ENCODE results near the gene FCGR2B.
"Not testable (repeated sequence)": the region's sequence is repeated elsewhere in the genome, so short reads cannot be mapped to it uniquely, and the experiment has no call there.

Gene FCGR2B

GRCh38 chr1:161658524-161658923 lies 4.4 kb upstream of the FCGR2B start:
- not testable (repeated sequence) for H3K27ac ChIP-seq (ENCODE audit: low read length); H3K4me1 ChIP-seq (ENCODE audit: control insufficient read depth, low read depth, low read length); H3K27me3 ChIP-seq (ENCODE audit: control insufficient read depth, insufficient read depth, low read length); H3K4me3 ChIP-seq (ENCODE audit: low read length); H3K9me3 ChIP-seq (ENCODE audit: control insufficient read depth, low read depth, low read length); H3K9ac ChIP-seq (ENCODE audit: low read length); H3K36me3 ChIP-seq (ENCODE audit: control insufficient read depth, low read depth, low read length)

DNA sequence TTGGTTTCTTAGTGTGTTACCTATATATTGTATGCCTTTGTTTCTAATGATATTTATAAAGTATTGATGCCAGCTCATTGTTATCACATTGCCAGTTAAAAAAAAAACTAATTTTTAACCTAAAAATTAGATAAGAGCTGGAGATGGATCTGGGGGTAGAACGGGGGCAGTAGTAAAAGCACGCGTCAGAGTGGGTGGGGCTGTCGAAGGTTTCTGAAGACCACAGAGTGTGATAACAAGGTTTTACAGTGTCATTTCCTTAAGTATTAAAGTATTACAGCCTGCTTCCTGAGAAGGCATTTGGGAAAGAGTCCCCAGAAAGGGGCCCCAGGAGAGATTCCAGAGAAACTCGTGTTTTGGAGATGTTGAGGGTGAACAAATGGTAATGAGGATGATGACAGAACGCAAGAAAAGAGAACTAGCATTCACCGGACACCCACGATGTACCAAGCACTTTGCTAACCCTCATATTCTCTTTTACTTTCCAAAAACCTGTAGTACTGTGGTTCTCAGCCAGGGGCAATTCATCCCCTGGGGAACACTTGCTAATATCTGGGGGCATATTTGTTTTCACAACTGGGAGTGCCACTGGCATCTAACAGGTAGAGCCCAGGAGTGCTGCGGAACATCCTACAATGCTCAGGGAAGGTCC lies 1.2 kb upstream of the FCGR2B start:
- H3K4me3 ChIP-seq (ENCODE audit: low read length); H3K27ac ChIP-seq (ENCODE audit: low read length); H3K4me1 ChIP-seq (ENCODE audit: control insufficient read depth, low read depth, low read length); H3K36me3 ChIP-seq (ENCODE audit: control insufficient read depth, low read depth, low read length); H3K9me3 ChIP-seq (ENCODE audit: control insufficient read depth, low read depth, low read length); H3K27me3 ChIP-seq (ENCODE audit: control insufficient read depth, insufficient read depth, low read length); H3K9ac ChIP-seq (ENCODE audit: low read length): not testable (repeated sequence)

DNA sequence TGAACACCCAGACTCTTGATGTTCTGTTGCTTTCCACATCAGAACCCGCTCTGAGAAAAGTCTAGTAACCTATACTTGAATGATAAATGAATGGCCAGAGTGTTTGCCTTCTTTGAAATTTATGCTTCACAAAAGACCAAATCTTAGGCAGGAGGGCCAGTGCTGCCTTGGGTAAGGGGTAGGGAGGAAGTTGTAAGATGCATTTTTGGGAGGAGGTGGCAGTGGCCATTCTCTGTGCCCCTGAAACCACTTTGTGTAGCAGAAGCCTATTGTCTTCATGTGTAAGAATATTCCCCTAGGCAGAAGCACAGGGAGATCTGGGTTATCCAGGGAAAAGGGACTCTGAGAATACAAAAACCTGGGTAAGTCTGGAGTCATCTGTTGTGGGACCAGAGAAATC lies 626 bp downstream of the FCGR2B start:
- not testable (repeated sequence) for H3K4me3 ChIP-seq (ENCODE audit: low read length); H3K9me3 ChIP-seq (ENCODE audit: control insufficient read depth, low read depth, low read length); H3K4me1 ChIP-seq (ENCODE audit: control insufficient read depth, low read depth, low read length); H3K27ac ChIP-seq (ENCODE audit: low read length); H3K9ac ChIP-seq (ENCODE audit: low read length); H3K36me3 ChIP-seq (ENCODE audit: control insufficient read depth, low read depth, low read length); H3K27me3 ChIP-seq (ENCODE audit: control insufficient read depth, insufficient read depth, low read length)

GRCh38 chr1:161664689-161665088 lies 1.7 kb downstream of the FCGR2B start:
- not testable (repeated sequence) for H3K4me1 ChIP-seq (ENCODE audit: control insufficient read depth, low read depth, low read length); H3K27me3 ChIP-seq (ENCODE audit: control insufficient read depth, insufficient read depth, low read length)

DNA sequence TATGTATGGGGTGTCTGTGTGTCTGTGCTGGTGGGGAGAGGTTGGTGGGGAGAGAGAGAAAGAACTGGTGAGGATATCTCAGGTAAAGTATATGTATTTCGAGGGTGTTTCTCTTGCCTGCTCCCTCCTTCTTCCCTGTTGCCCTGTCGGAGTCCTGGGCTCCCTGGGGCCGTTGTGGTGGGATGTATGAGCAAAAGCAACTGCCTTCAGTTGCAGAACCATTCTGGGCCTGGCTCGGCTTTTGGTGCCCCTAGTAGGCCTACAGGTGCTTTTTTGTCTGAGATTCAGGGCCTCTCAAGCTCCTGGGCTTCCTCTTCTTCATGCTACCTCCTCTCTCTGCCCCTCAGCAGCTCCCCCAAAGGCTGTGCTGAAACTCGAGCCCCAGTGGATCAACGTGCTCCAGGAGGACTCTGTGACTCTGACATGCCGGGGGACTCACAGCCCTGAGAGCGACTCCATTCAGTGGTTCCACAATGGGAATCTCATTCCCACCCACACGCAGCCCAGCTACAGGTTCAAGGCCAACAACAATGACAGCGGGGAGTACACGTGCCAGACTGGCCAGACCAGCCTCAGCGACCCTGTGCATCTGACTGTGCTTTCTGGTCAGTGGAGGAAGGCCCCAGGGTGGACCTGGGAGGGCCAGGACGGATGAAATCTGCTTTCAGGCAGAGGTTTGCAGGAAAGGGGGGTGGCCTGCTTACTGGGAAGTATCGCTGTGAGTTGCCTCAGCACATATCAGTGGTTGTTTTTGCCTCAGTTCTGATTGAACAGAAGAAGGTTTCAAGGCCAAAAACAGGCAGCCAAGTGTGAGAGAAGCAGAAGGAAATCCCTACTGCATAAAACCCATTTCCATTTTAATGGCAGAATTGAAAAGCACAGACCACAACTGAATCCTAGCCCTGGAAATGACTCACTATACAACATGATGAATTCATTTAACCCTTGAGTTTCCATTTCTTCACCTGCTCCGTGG lies 8.4 kb downstream of the FCGR2B start:
- not testable (repeated sequence) for H3K27me3 ChIP-seq (ENCODE audit: control insufficient read depth, insufficient read depth, low read length); H3K27ac ChIP-seq (ENCODE audit: low read length)

More at GRCh38 chr1:161664689-161665088, 1.7 kb downstream of the FCGR2B start:
- not testable (repeated sequence) for H3K4me3 ChIP-seq (ENCODE audit: low read length); H3K9ac ChIP-seq (ENCODE audit: low read length); H3K36me3 ChIP-seq (ENCODE audit: control insufficient read depth, low read depth, low read length); H3K27ac ChIP-seq (ENCODE audit: low read length); H3K9me3 ChIP-seq (ENCODE audit: control insufficient read depth, low read depth, low read length)

GRCh38 chr1:161673437-161673836 lies 10.5 kb downstream of the FCGR2B start:
- H3K9ac ChIP-seq (ENCODE audit: low read length); H3K27ac ChIP-seq (ENCODE audit: low read length); H3K27me3 ChIP-seq (ENCODE audit: control insufficient read depth, insufficient read depth, low read length); H3K9me3 ChIP-seq (ENCODE audit: control insufficient read depth, low read depth, low read length); H3K4me3 ChIP-seq (ENCODE audit: low read length); H3K36me3 ChIP-seq (ENCODE audit: control insufficient read depth, low read depth, low read length); H3K4me1 ChIP-seq (ENCODE audit: control insufficient read depth, low read depth, low read length): not testable (repeated sequence)

More for the DNA sequence above, 8.4 kb downstream of the FCGR2B start:
- not testable (repeated sequence) for H3K4me3 ChIP-seq (ENCODE audit: low read length); H3K9ac ChIP-seq (ENCODE audit: low read length); H3K36me3 ChIP-seq (ENCODE audit: control insufficient read depth, low read depth, low read length); H3K9me3 ChIP-seq (ENCODE audit: control insufficient read depth, low read depth, low read length); H3K4me1 ChIP-seq (ENCODE audit: control insufficient read depth, low read depth, low read length)

- H3K9me3 ChIP-seq (ENCODE audit: control insufficient read depth, low read depth, low read length) = not testable (repeated sequence)
Measured at GRCh38 chr1:161674447-161674846, 11.5 kb downstream of the FCGR2B start.

GRCh38 chr1:161674908-161675307 lies 12.0 kb downstream of the FCGR2B start:
- H3K4me1 ChIP-seq (ENCODE audit: control insufficient read depth, low read depth, low read length); H3K36me3 ChIP-seq (ENCODE audit: control insufficient read depth, low read depth, low read length); H3K27ac ChIP-seq (ENCODE audit: low read length); H3K9ac ChIP-seq (ENCODE audit: low read length); H3K4me3 ChIP-seq (ENCODE audit: low read length); H3K27me3 ChIP-seq (ENCODE audit: control insufficient read depth, insufficient read depth, low read length); H3K9me3 ChIP-seq (ENCODE audit: control insufficient read depth, low read depth, low read length): not testable (repeated sequence)

More at GRCh38 chr1:161674447-161674846, 11.5 kb downstream of the FCGR2B start:
- not testable (repeated sequence) for H3K27me3 ChIP-seq (ENCODE audit: control insufficient read depth, insufficient read depth, low read length); H3K4me3 ChIP-seq (ENCODE audit: low read length); H3K9ac ChIP-seq (ENCODE audit: low read length); H3K36me3 ChIP-seq (ENCODE audit: control insufficient read depth, low read depth, low read length); H3K4me1 ChIP-seq (ENCODE audit: control insufficient read depth, low read depth, low read length); H3K27ac ChIP-seq (ENCODE audit: low read length)

DNA sequence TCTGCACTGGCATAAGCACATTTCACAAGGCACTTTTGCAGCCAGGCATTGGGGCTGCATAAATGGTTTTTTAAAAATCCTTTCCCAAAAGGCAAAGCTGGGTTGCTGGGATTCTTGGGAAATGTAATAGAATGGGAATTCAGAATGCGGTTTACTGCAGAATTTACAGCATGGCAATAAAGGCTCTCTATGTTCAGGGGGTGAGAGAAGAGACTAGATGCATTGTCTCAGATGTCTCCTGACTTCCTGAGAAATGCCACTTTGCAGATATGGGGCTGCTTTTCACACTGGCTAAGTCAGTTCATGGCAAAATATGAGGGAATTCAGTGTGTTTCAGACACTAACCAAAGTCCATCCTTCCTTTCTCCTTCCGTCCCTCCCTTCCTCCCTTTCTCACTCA lies 13.5 kb downstream of the FCGR2B start:
- no peaks in the 10 kb centered on the region for H3K27me3 ChIP-seq (ENCODE audit: control insufficient read depth, insufficient read depth, low read length)
- H3K4me3 ChIP-seq (ENCODE audit: low read length) = no peak overlapping the region
- H3K27ac ChIP-seq (ENCODE audit: low read length) = no peak overlapping the region
- H3K9ac ChIP-seq (ENCODE audit: low read length) = no peak overlapping the region
- no peaks in the 10 kb centered on the region for H3K36me3 ChIP-seq (ENCODE audit: control insufficient read depth, low read depth, low read length)
- H3K9me3 ChIP-seq (ENCODE audit: control insufficient read depth, low read depth, low read length) = no peaks in the 10 kb centered on the region
- peaks cover 1% of the 10 kb centered on the region for H3K4me1 ChIP-seq (ENCODE audit: control insufficient read depth, low read depth, low read length)

GRCh38 chr1:161676958-161677689 lies 14.2 kb downstream of the FCGR2B start:
- H3K36me3 ChIP-seq (ENCODE audit: control insufficient read depth, low read depth, low read length) = no peaks in the 10 kb centered on the region
- no peak overlapping the region for H3K9ac ChIP-seq (ENCODE audit: low read length)
- H3K27me3 ChIP-seq (ENCODE audit: control insufficient read depth, insufficient read depth, low read length) = no peaks in the 10 kb centered on the region
- no peak overlapping the region for H3K27ac ChIP-seq (ENCODE audit: low read length)
- no peaks in the 10 kb centered on the region for H3K9me3 ChIP-seq (ENCODE audit: control insufficient read depth, low read depth, low read length)
- H3K4me3 ChIP-seq (ENCODE audit: low read length) = no peak overlapping the region
- H3K4me1 ChIP-seq (ENCODE audit: control insufficient read depth, low read depth, low read length) = no peaks in the 10 kb centered on the region

- H3K36me3 ChIP-seq (ENCODE audit: control insufficient read depth, low read depth, low read length) = no peaks in the 10 kb centered on the region
- H3K4me1 ChIP-seq (ENCODE audit: control insufficient read depth, low read depth, low read length) = no peaks in the 10 kb centered on the region
- no peak overlapping the region for H3K27ac ChIP-seq (ENCODE audit: low read length)
- no peaks in the 10 kb centered on the region for H3K9me3 ChIP-seq (ENCODE audit: control insufficient read depth, low read depth, low read length)
- no peak overlapping the region for H3K4me3 ChIP-seq (ENCODE audit: low read length)
- H3K9ac ChIP-seq (ENCODE audit: low read length) = no peak overlapping the region
- H3K27me3 ChIP-seq (ENCODE audit: control insufficient read depth, insufficient read depth, low read length) = no peaks in the 10 kb centered on the region
Measured at GRCh38 chr1:161678500-161678899, 15.6 kb downstream of the FCGR2B start.

All from iPS-18a (cell line).